Epithelial cell of esophagus (primary cell): ENCODE measurements around the gene FBXL7.

ENCODE experiments used
- DNase-seq: peaks from one replicate; pipeline ENCODE4 v3.0.0; 2010; ENCODE audit warnings: low read depth
- H3K4me3 ChIP-seq: 2 replicates; pipeline ENCODE4 v1.5.1; 2011; ENCODE audit warnings: mild to moderate bottlenecking, low read length, control low read depth
- TF ChIP-seq, protein P1 (sequence below): IDR thresholded peaks from 2 replicates; pipeline ENCODE4 v1.5.1; 2011; ENCODE audit warnings: low read depth, mild to moderate bottlenecking, low read length, control low read depth, inconsistent platforms; ENCODE audit not compliant: insufficient read depth; ENCODE audit errors: missing control alignments

The FBXL7 gene

DNA sequence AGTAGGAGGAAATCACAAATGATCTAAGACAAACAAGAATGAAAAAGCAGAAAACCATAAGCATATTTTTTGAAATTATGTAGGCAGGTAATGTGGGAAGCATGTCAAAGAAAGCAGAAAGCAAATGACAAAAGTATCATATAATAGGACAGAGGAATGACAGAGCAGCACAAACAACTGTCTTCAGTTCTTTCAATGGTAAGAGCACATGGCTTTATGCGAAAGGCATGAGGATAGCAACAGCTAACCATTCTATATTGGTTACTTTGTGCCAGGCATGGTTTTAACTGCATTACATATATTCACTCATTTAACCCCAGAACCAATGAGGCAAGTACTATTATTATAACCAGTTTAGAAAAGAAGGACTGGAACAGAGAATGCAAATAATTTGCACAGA, 137.4 kb downstream of the FBXL7 start:
- TF ChIP-seq, protein P1, sequence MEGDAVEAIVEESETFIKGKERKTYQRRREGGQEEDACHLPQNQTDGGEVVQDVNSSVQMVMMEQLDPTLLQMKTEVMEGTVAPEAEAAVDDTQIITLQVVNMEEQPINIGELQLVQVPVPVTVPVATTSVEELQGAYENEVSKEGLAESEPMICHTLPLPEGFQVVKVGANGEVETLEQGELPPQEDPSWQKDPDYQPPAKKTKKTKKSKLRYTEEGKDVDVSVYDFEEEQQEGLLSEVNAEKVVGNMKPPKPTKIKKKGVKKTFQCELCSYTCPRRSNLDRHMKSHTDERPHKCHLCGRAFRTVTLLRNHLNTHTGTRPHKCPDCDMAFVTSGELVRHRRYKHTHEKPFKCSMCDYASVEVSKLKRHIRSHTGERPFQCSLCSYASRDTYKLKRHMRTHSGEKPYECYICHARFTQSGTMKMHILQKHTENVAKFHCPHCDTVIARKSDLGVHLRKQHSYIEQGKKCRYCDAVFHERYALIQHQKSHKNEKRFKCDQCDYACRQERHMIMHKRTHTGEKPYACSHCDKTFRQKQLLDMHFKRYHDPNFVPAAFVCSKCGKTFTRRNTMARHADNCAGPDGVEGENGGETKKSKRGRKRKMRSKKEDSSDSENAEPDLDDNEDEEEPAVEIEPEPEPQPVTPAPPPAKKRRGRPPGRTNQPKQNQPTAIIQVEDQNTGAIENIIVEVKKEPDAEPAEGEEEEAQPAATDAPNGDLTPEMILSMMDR: no peak
- DNase-seq: no peak
- no peak overlapping the region for H3K4me3 ChIP-seq

DNA sequence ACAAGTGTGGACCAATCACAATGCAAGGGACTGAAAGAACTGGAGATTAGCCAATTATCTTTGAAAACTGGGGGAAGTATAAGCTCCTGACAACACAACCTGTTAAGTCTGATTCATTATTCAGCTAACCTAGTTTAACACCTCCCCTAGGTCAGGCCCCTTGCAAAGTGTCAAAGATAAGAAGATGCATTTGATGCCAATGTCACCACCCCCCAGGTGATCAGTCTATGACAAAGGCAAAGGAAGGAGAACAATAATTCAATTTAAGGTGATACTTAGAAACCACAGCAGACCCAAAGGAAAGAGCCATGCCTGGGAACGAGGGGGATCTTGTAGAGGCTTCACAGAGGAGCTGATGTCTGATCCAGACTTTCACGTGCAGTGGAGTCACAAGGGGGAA, 137.9 kb downstream of the FBXL7 start:
- TF ChIP-seq, protein P1: no peak
- H3K4me3 ChIP-seq: no peak overlapping the region
- DNase-seq: no peak

DNA sequence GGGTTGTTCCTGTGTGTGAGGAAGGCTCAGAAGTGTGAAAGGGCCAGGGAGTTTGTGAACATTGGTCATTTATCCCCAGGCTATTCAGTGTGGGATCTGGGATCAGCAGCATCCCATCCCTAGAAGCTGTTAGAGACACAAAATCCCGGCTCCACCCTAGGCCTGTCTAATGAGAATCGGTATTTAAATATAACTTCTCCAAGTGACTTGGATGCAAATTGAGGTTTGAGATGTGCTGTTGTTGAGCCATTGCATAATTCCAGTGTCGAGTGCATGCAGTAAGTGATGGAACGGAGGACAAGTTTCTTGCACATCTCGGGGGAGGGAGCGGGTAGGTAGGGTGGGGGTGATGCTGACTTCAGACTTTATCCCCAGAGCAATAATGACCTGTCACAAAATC, 138.3 kb downstream of the FBXL7 start:
- TF ChIP-seq, protein P1: no peak
- H3K4me3 ChIP-seq: no peak overlapping the region
- DNase-seq: no peak

DNA sequence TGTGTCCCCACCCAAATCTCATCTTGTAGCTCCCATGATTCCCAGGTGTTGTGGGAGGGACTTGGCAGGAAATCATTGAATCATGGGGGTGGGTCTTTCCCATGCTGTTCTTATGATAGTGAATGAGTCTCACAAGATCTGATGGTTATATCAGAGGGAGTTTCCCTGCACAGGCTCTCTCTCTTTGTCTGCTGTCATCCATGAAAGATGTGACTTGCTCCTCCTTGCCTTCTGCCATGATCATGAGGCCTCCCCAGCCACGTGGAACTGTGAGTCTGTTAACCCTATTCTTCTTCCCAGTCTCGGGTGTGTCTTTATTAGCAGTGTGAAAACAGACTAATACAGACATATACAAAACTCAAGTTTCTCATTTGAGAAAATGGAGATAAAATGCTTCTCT, 139.3 kb downstream of the FBXL7 start:
- TF ChIP-seq, protein P1: no peak
- no peak for DNase-seq
- no peak overlapping the region for H3K4me3 ChIP-seq

DNA sequence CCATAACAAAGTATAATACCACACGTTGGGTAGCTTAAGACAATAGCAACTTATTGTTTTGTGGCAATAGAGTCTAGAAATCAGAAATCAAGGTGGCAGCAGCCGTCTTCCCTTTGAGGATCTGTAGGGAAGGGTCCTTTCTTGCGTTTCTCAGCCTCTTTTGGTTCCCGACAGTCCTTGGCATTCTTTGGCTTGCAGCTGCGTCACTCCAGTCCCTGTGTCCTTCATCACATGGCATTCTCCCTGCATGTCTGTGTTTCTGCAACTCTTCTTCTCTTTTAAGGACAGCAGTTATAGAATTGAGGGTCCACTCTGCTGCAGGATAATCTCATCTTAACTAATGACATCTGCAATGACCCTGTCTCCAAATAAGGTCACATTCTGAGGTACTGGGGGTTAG, 140.1 kb downstream of the FBXL7 start:
- H3K4me3 ChIP-seq: no peak overlapping the region
- no peak for DNase-seq
- TF ChIP-seq, protein P1: no peak

DNA sequence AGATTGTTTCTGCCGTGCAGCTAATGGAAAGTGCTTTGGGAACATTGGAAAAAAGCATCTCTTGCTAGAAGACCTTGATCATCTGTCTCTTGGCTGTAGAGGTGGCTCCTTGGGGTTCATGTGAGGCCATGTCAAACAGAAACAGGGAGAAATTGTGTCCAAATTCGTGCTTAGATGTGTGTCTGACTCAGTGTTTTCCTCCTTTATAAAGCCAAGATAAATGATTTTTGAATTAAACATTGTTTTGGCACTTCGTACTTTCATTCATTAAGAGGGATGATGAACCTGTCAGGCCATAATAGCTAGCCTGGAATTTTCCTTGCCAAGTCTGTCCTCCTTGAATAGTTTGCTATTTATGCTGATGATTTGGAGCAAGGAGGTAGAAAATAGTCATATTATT, 143.8 kb downstream of the FBXL7 start:
- TF ChIP-seq, protein P1: no peak
- DNase-seq: no peak
- no peak overlapping the region for H3K4me3 ChIP-seq

DNA sequence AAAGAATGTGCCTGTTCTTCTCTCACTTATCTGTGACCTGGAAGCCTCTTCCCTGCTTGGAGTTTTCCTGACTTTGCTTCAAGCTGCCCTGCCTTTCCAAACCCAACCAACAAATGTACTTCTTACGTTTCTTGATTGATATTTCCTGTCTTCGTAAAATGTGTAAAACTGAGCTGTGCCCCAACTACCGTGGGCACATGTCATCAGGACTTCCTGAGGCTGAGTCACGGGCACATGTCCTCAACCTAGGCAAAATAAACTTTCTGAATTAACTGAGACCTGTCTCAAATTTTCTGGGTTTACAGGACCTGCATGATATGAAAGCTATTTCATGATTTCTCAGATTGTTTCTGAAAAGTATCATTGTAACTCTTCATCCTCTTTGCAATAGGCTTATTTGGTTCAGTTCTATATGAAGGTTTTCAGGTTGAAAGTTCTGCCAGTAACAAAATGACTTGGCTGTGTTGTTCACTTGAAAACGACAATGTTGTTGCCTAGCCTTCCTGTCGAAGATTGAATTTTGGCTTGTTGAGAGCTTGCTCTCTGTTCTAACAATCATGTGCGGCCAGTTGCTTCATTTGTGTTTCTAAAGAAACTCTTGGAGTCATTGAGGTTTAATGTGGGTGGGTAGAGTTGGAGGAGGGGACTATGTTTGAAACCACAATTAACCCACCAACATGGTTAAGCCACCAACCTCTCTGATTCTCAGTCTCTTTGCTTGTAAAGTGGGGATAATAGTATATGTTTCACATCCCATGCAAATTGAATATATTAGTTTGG, 145.6 kb downstream of the FBXL7 start:
- TF ChIP-seq, protein P1: no peak
- peak; percentile 29 for DNase-seq
- H3K4me3 ChIP-seq: no peak overlapping the region
